NOMO-1 (cell line): ENCODE results near the gene YDJC.
A peak's percentile ranks its signal among the peaks of the same experiment; 100 is the strongest.
"Not testable (repeated sequence)": the region's sequence is repeated elsewhere in the genome, so short reads cannot be mapped to it uniquely, and the experiment has no call there.

Experiments used
- DNase-seq, 2 experiments: peaks; one replicate each; lab custom pipeline; 2025; ENCODE audit not compliant: unreplicated experiment in 2 of 2; lab: John Stamatoyannopoulos, UW

Gene YDJC

GRCh38 chr22:21634844-21635243 lies 5.0 kb upstream of the YDJC start:
- no peak for DNase-seq

- DNase-seq: no peak
Measured at GRCh38 chr22:21634081-21634480, 4.3 kb upstream of the YDJC start.

- no peak for DNase-seq
Measured at GRCh38 chr22:21633481-21633880, 3.7 kb upstream of the YDJC start.

GRCh38 chr22:21632931-21633330 lies 3.1 kb upstream of the YDJC start:
- no peak for DNase-seq

GRCh38 chr22:21632237-21632895 lies 2.5 kb upstream of the YDJC start, which contains the start of gene CCDC116:
CCDC116 (plus strand) TSS chr22:21632760; CDS start chr22:21633182, 422 bp downstream.
- peak; percentile 85 to 90 for DNase-seq

- DNase-seq: no peak
Measured at GRCh38 chr22:21631025-21631424, 1.2 kb upstream of the YDJC start.

- DNase-seq: no peak
Measured at GRCh38 chr22:21628386-21629254, 1.2 kb downstream of the YDJC start.

GRCh38 chr22:21626735-21627469 lies 2.9 kb downstream of the YDJC start:
- DNase-seq: no peak

GRCh38 chr22:21626073-21626734 lies 3.6 kb downstream of the YDJC start:
- DNase-seq: no peak

GRCh38 chr22:21624880-21625791 lies 4.7 kb downstream of the YDJC start:
- DNase-seq: peak; percentile 33 to 45

- DNase-seq: no peak
Measured at GRCh38 chr22:21624120-21624879, 5.5 kb downstream of the YDJC start.

GRCh38 chr22:21623648-21623970 lies 6.2 kb downstream of the YDJC start:
- DNase-seq: no peak

- no peak for DNase-seq
Measured at GRCh38 chr22:21622919-21623647, 6.7 kb downstream of the YDJC start.

- peak; percentile 31 to 56 for DNase-seq
Measured at GRCh38 chr22:21622011-21622918, 7.6 kb downstream of the YDJC start.

- no peak for DNase-seq
Measured at GRCh38 chr22:21621025-21621424, 8.8 kb downstream of the YDJC start.

GRCh38 chr22:21617337-21617736 lies 12.5 kb downstream of the YDJC start:
- DNase-seq: not testable (repeated sequence)

- DNase-seq: no peak
Measured at GRCh38 chr22:21615731-21616130, 14.1 kb downstream of the YDJC start.
